ENCODE measurements around the gene FEZF1. TPM values are rescaled to one million over a fixed set of nuclear protein-coding genes. Genes with fewer than 3 reads are reported as not detected.
"Not testable (repeated sequence)": the region's sequence is repeated elsewhere in the genome, so short reads cannot be mapped to it uniquely, and the experiment has no call there.

FEZF1 gene
- polyA plus RNA-seq, 1 donor from 2014 or later = not detected

GRCh38 chr7:122301858-122302760 lies 2.4 kb downstream of the FEZF1 start:
- Mint-ChIP-seq H3K9me3 (peaks cover 0 to 1% (median 0%) of the 10 kb centered on the region in 3 donors), H3K27me3 (peaks cover 61% of the 10 kb centered on the region), H3K36me3 (no peaks in the 10 kb centered on the region), H3K27ac (no peak overlapping the region), H3K4me1 (no peaks in the 10 kb centered on the region), H3K4me3 (no peak overlapping the region)

GRCh38 chr7:122300956-122301833 lies 3.4 kb downstream of the FEZF1 start:
- no peaks in the 10 kb centered on the region for H3K36me3 Mint-ChIP-seq
- peaks cover 56% of the 10 kb centered on the region for H3K27me3 Mint-ChIP-seq
- H3K27ac Mint-ChIP-seq = no peak overlapping the region
- peaks cover 0 to 1% (median 0%) of the 10 kb centered on the region in 3 donors for H3K9me3 Mint-ChIP-seq
- no peak overlapping the region for H3K4me3 Mint-ChIP-seq
- no peaks in the 10 kb centered on the region for H3K4me1 Mint-ChIP-seq

GRCh38 chr7:122300211-122300932 lies 4.2 kb downstream of the FEZF1 start:
- H3K27ac Mint-ChIP-seq = no peak overlapping the region
- H3K4me3 Mint-ChIP-seq = no peak overlapping the region
- no peaks in the 10 kb centered on the region for H3K36me3 Mint-ChIP-seq
- H3K9me3 Mint-ChIP-seq = peaks cover 0 to 1% (median 0%) of the 10 kb centered on the region in 3 donors
- peaks cover 48% of the 10 kb centered on the region for H3K27me3 Mint-ChIP-seq
- H3K4me1 Mint-ChIP-seq = no peaks in the 10 kb centered on the region

- peaks cover 0 to 1% (median 0%) of the 10 kb centered on the region in 3 donors for H3K9me3 Mint-ChIP-seq
- H3K36me3 Mint-ChIP-seq = no peaks in the 10 kb centered on the region
- no peaks in the 10 kb centered on the region for H3K4me1 Mint-ChIP-seq
- peaks cover 49% of the 10 kb centered on the region for H3K27me3 Mint-ChIP-seq
- H3K27ac Mint-ChIP-seq = no peak overlapping the region
- no peak overlapping the region for H3K4me3 Mint-ChIP-seq
Measured at GRCh38 chr7:122299624-122300210, 4.8 kb downstream of the FEZF1 start.

GRCh38 chr7:122298618-122299017 lies 5.9 kb downstream of the FEZF1 start:
- Mint-ChIP-seq H3K4me3 (no peak overlapping the region), H3K4me1 (no peaks in the 10 kb centered on the region), H3K36me3 (no peaks in the 10 kb centered on the region), H3K9me3 (peaks cover 0 to 1% (median 0%) of the 10 kb centered on the region in 3 donors), H3K27me3 (peaks cover 44% of the 10 kb centered on the region), H3K27ac (no peak overlapping the region)

- Mint-ChIP-seq H3K4me1 (no peaks in the 10 kb centered on the region), H3K9me3 (peaks cover 0 to 1% (median under 1%) of the 10 kb centered on the region in 3 donors), H3K27ac (no peak overlapping the region), H3K27me3 (peaks cover 43% of the 10 kb centered on the region), H3K4me3 (no peak overlapping the region), H3K36me3 (no peaks in the 10 kb centered on the region)
Measured at GRCh38 chr7:122298131-122298530, 6.4 kb downstream of the FEZF1 start.

- H3K9me3 Mint-ChIP-seq = peaks cover 1 to 4% (median 3%) of the 10 kb centered on the region in 3 donors
- peaks cover 0 to 3% (median 0%) of the 10 kb centered on the region in 3 donors for H3K4me1 Mint-ChIP-seq
- no peak overlapping the region for H3K27ac Mint-ChIP-seq
- peaks cover 3% of the 10 kb centered on the region for H3K27me3 Mint-ChIP-seq
- no peak overlapping the region for H3K4me3 Mint-ChIP-seq
- no peaks in the 10 kb centered on the region for H3K36me3 Mint-ChIP-seq
Measured at GRCh38 chr7:122291189-122291588, 13.4 kb downstream of the FEZF1 start.

- H3K4me3 Mint-ChIP-seq = no peak overlapping the region
- H3K27ac Mint-ChIP-seq = no peak overlapping the region
- H3K9me3 Mint-ChIP-seq = peaks cover 1 to 4% (median 3%) of the 10 kb centered on the region in 3 donors
- H3K36me3 Mint-ChIP-seq = no peaks in the 10 kb centered on the region
- peaks cover 3% of the 10 kb centered on the region for H3K27me3 Mint-ChIP-seq
- H3K4me1 Mint-ChIP-seq = peaks cover 0 to 3% (median 0%) of the 10 kb centered on the region in 3 donors
Measured at GRCh38 chr7:122290476-122290875, 14.1 kb downstream of the FEZF1 start.

- Mint-ChIP-seq H3K27me3 (no peaks in the 10 kb centered on the region), H3K36me3 (no peaks in the 10 kb centered on the region), H3K9me3 (peaks cover 1 to 4% (median 3%) of the 10 kb centered on the region in 3 donors), H3K27ac (no peak overlapping the region), H3K4me1 (peaks cover 0 to 3% (median 0%) of the 10 kb centered on the region in 3 donors), H3K4me3 (no peak overlapping the region)
Measured at GRCh38 chr7:122289426-122289825, 15.1 kb downstream of the FEZF1 start.

GRCh38 chr7:122284608-122285007 lies 19.9 kb downstream of the FEZF1 start:
- not testable (repeated sequence) for H3K4me1 Mint-ChIP-seq, H3K9me3 Mint-ChIP-seq, H3K27me3 Mint-ChIP-seq, H3K4me3 Mint-ChIP-seq, H3K36me3 Mint-ChIP-seq, H3K27ac Mint-ChIP-seq

- Mint-ChIP-seq H3K36me3 (no peaks in the 10 kb centered on the region), H3K4me3 (no peak overlapping the region), H3K9me3 (peaks cover 0 to 4% (median 0%) of the 10 kb centered on the region in 3 donors), H3K27ac (no peak overlapping the region), H3K4me1 (no peaks in the 10 kb centered on the region), H3K27me3 (no peaks in the 10 kb centered on the region)
Measured at GRCh38 chr7:122273117-122273516, 31.4 kb downstream of the FEZF1 start.

GRCh38 chr7:122269241-122269640 lies 35.3 kb downstream of the FEZF1 start:
- H3K9me3 Mint-ChIP-seq = no peaks in the 10 kb centered on the region
- no peaks in the 10 kb centered on the region for H3K4me1 Mint-ChIP-seq
- no peaks in the 10 kb centered on the region for H3K36me3 Mint-ChIP-seq
- no peak overlapping the region for H3K27ac Mint-ChIP-seq
- no peaks in the 10 kb centered on the region for H3K27me3 Mint-ChIP-seq
- H3K4me3 Mint-ChIP-seq = no peak overlapping the region

GRCh38 chr7:122268101-122268500 lies 36.4 kb downstream of the FEZF1 start:
- Mint-ChIP-seq H3K36me3 (no peaks in the 10 kb centered on the region), H3K4me1 (no peaks in the 10 kb centered on the region), H3K27me3 (no peaks in the 10 kb centered on the region), H3K4me3 (no peak overlapping the region), H3K27ac (no peak overlapping the region), H3K9me3 (no peaks in the 10 kb centered on the region)

- H3K27me3 Mint-ChIP-seq = no peaks in the 10 kb centered on the region
- H3K4me3 Mint-ChIP-seq = no peak overlapping the region
- no peak overlapping the region for H3K27ac Mint-ChIP-seq
- H3K9me3 Mint-ChIP-seq = no peaks in the 10 kb centered on the region
- H3K36me3 Mint-ChIP-seq = peaks cover 1% of the 10 kb centered on the region
- H3K4me1 Mint-ChIP-seq = no peaks in the 10 kb centered on the region
Measured at GRCh38 chr7:122262246-122262645, 42.3 kb downstream of the FEZF1 start.

Measured in IgD-negative memory B cell (primary cell).